Liver (tissue), 9 donors: ENCODE results near the gene STEAP3. TPM values are rescaled to one million over a fixed set of nuclear protein-coding genes. Genes with fewer than 3 reads are reported as not detected.

Experiments
- DNase-seq: peaks from one replicate; pipeline ENCODE4 v3.0.0-alpha.2; 2017; ENCODE audit warnings: low spot score
- H3K27ac ChIP-seq, 2 donors: one replicate each; pipeline ENCODE4 v1.7.0; 2013; ENCODE audit warnings: inconsistent platforms in 2 of 2, low read length in 2 of 2, control low read depth in 1 of 2, low read depth in 1 of 2, mild to moderate bottlenecking in 1 of 2
- H3K27me3 ChIP-seq, 4 donors: one replicate each; pipeline versions ENCODE4 v1.6.1 to v1.7.0; 2013; ENCODE audit warnings: low read length in 3 of 4, inconsistent platforms in 1 of 4, mild to moderate bottlenecking in 1 of 4, moderate library complexity in 1 of 4; ENCODE audit not compliant: control insufficient read depth in 4 of 4, insufficient read depth in 4 of 4
- H3K36me3 ChIP-seq, 4 donors: one replicate each; pipeline versions ENCODE4 v1.6.1 to v1.7.0; 2013; ENCODE audit warnings: low read length in 3 of 4, mild to moderate bottlenecking in 3 of 4, low read depth in 1 of 4, moderate library complexity in 1 of 4; ENCODE audit not compliant: control insufficient read depth in 4 of 4, insufficient read depth in 3 of 4
- H3K4me1 ChIP-seq, 4 donors: one replicate each; pipeline versions ENCODE4 v1.6.1 to v1.7.0; 2013; ENCODE audit warnings: low read length in 3 of 4, mild to moderate bottlenecking in 3 of 4, moderate library complexity in 1 of 4; ENCODE audit not compliant: control insufficient read depth in 4 of 4, insufficient read depth in 4 of 4
- H3K4me3 ChIP-seq, 3 donors: one replicate each; pipeline versions ENCODE4 v1.6.1 to v1.7.0; 2013; ENCODE audit warnings: low read length in 3 of 3, control low read depth in 1 of 3, low read depth in 1 of 3, mild to moderate bottlenecking in 1 of 3
- H3K9ac ChIP-seq, 2 donors: one replicate each; pipeline ENCODE4 v1.7.0; 2013; ENCODE audit warnings: low read length in 2 of 2, mild to moderate bottlenecking in 2 of 2, moderate library complexity in 2 of 2, control low read depth in 1 of 2, low read depth in 1 of 2
- H3K9me3 ChIP-seq, 4 donors: one replicate each; pipeline versions ENCODE4 v1.6.1 to v1.7.0; 2013; ENCODE audit warnings: low read length in 3 of 4; ENCODE audit not compliant: control insufficient read depth in 4 of 4
- ATF3 ChIP-seq: IDR thresholded peaks from 2 replicates; pipeline ENCODE4 v1.6.1; 2016; ENCODE audit warnings: antibody characterized with exemption
- CTCF ChIP-seq: fragments of 150-350 bp; IDR thresholded peaks from 2 replicates; pipeline ENCODE4 v1.5.1; 2017; ENCODE audit warnings: improper control_type of control experiment, low read depth, low read length; ENCODE audit not compliant: missing input control
- FOXA1 ChIP-seq: IDR thresholded peaks from 2 replicates; pipeline ENCODE4 v1.6.1; 2016; ENCODE audit warnings: antibody characterized with exemption
- FOXA2 ChIP-seq: IDR thresholded peaks from 2 replicates; pipeline ENCODE4 v1.6.1; 2016; ENCODE audit warnings: antibody characterized with exemption
- GABPA ChIP-seq, 2 donors: IDR thresholded peaks in 1 of 2; conservative IDR thresholded peaks in 1 of 2; 2 replicates each; pipeline ENCODE4 v1.6.1; 2016; ENCODE audit warnings: antibody characterized with exemption in 2 of 2, mild to moderate bottlenecking in 1 of 2, moderate library complexity in 1 of 2
- HNF4A ChIP-seq, 2 donors: conservative IDR thresholded peaks; 2 replicates each; pipeline ENCODE4 v1.6.1; 2016; ENCODE audit warnings: antibody characterized with exemption in 2 of 2, mild to moderate bottlenecking in 2 of 2
- JUND ChIP-seq, 2 donors: IDR thresholded peaks; 2 replicates each; pipeline ENCODE4 v1.6.1; 2016; ENCODE audit warnings: antibody characterized with exemption in 2 of 2
- MAX ChIP-seq: IDR thresholded peaks from 2 replicates; pipeline ENCODE4 v1.6.1; 2016; ENCODE audit warnings: antibody characterized with exemption
- NR2F2 ChIP-seq: IDR thresholded peaks from 2 replicates; pipeline ENCODE4 v1.6.1; 2016; ENCODE audit warnings: antibody characterized with exemption
- RAD21 ChIP-seq, 2 donors: IDR thresholded peaks; 2 replicates each; pipeline ENCODE4 v1.6.1; 2016; ENCODE audit warnings: antibody characterized with exemption in 2 of 2, mild to moderate bottlenecking in 2 of 2
- REST ChIP-seq: IDR thresholded peaks from 2 replicates; pipeline ENCODE4 v1.6.1; 2016; ENCODE audit warnings: antibody characterized with exemption, mild to moderate bottlenecking
- RXRA ChIP-seq, 2 donors: IDR thresholded peaks; 2 replicates each; pipeline ENCODE4 v1.6.1; 2017 to 2018; ENCODE audit warnings: antibody characterized with exemption in 2 of 2, mild to moderate bottlenecking in 1 of 2
- TAF1 ChIP-seq: conservative IDR thresholded peaks from 2 replicates; pipeline ENCODE4 v1.6.1; 2016; ENCODE audit warnings: antibody characterized with exemption, mild to moderate bottlenecking
- YY1 ChIP-seq: IDR thresholded peaks from 2 replicates; pipeline ENCODE4 v1.6.1; 2016; ENCODE audit warnings: antibody characterized with exemption, mild to moderate bottlenecking
- WGBS: extraction: QIAGEN DNeasy Blood & Tissue Kit; methylation state at CpG from one replicate; pipeline ENCODE4 v1.1.7; 2013; 5-methylcytosine and 5-hydroxymethylcytosine counted together
- polyA plus RNA-seq, 2 donors: library from polyadenylated mRNA; stranded (reverse) in 1 of 2; unstranded in 1 of 2; fragments of 200-250 nt in 1 of 2; fragments of >200 nt in 1 of 2; fragmentation: Nextera tagmentation in 1 of 2; extraction: Ambion mirVana in 1 of 2; gene quantifications; one replicate each; pipeline versions ENCODE4 v1.2.1 to v1.2.3, GENCODE V29; 2013 to 2015
- total RNA-seq, 2 donors: library from RNA; depleted of rRNA; stranded (reverse); fragments of >200 nt; gene quantifications; one replicate each; pipeline ENCODE4 v1.2.3, GENCODE V29; 2014
- donor health status: healthy.
- donor health status: healthy.
- donor health status: healthy.
- donor health status: healthy.
- donor health status: healthy.

Gene STEAP3
- total and polyA plus RNA-seq, 4 donors: 44.4 to 158 (median 113) TPM

GRCh38 chr2:119181391-119181790, 42.2 kb upstream of the STEAP3 start:
- no peaks in the 10 kb centered on the region for H3K36me3 ChIP-seq
- no peaks in the 10 kb centered on the region for H3K27me3 ChIP-seq
- H3K27ac ChIP-seq: no peak overlapping the region
- no peak overlapping the region for H3K9ac ChIP-seq
- no peak for DNase-seq
- no peaks in the 10 kb centered on the region for H3K9me3 ChIP-seq
- 94% methylated on average over 10 of the region's 10 CpGs for WGBS
- H3K4me3 ChIP-seq: no peak overlapping the region
- H3K4me1 ChIP-seq: no peaks in the 10 kb centered on the region
- TF ChIP-seq TAF1 (no peak), FOXA1 (no peak), YY1 (no peak)

GRCh38 chr2:119181791-119182445, 41.7 kb upstream of the STEAP3 start:
- Histone ChIP-seq H3K4me3 (no peak overlapping the region), H3K9ac (no peak overlapping the region), H3K9me3 (no peaks in the 10 kb centered on the region), H3K27me3 (no peaks in the 10 kb centered on the region), H3K36me3 (no peaks in the 10 kb centered on the region), H3K27ac (no peak overlapping the region), H3K4me1 (no peaks in the 10 kb centered on the region)
- no peak for TF ChIP-seq FOXA1
- TF ChIP-seq REST: no peak
- TF ChIP-seq TAF1: no peak
- TF ChIP-seq GABPA (IDR thresholded peaks at IDR 0.05 in 1 of 2, conservative IDR thresholded peaks at IDR 0.05 in 1 of 2): no peak
- no peak for TF ChIP-seq CTCF
- TF ChIP-seq YY1: no peak
- TF ChIP-seq HNF4A (conservative IDR thresholded peaks at IDR 0.05): no peak
- TF ChIP-seq FOXA2: no peak
- TF ChIP-seq RXRA (IDR thresholded peaks at IDR 0.05): no peak
- TF ChIP-seq ATF3: no peak
- TF ChIP-seq RAD21 (IDR thresholded peaks at IDR 0.05): no peak
- no peak for TF ChIP-seq JUND (IDR thresholded peaks at IDR 0.05)
- 95% methylated on average over 13 of the region's 13 CpGs for WGBS
- DNase-seq: no peak

GRCh38 chr2:119184512-119184911, 39.1 kb upstream of the STEAP3 start:
- Histone ChIP-seq H3K27me3 (no peaks in the 10 kb centered on the region), H3K4me3 (no peak overlapping the region), H3K36me3 (no peaks in the 10 kb centered on the region), H3K4me1 (no peaks in the 10 kb centered on the region), H3K9me3 (no peaks in the 10 kb centered on the region), H3K27ac (no peak overlapping the region), H3K9ac (no peak overlapping the region)
- TF ChIP-seq YY1 (no peak), ATF3 (no peak), MAX (no peak), REST (no peak), RAD21 (IDR thresholded peaks at IDR 0.05) (no peak), JUND (IDR thresholded peaks at IDR 0.05) (no peak), FOXA2 (no peak), NR2F2 (no peak), GABPA (IDR thresholded peaks at IDR 0.05 in 1 of 2, conservative IDR thresholded peaks at IDR 0.05 in 1 of 2) (no peak)
- 95% methylated on average over 7 of the region's 7 CpGs for WGBS
- no peak for DNase-seq
